Adrenal gland (tissue), 19 donors: ENCODE data around the gene FBXO46. TPM values are rescaled to one million over a fixed set of nuclear protein-coding genes. Genes with fewer than 3 reads are reported as not detected.

Experiments
- DNase-seq, 7 donors: peaks; one replicate each; pipeline ENCODE4 v3.0.0-alpha.2; 2019 to 2020
- H3K27ac ChIP-seq, 5 donors: fragments of 200-600 bp; sonication (generic) in 4 of 5; 1 replicate in 3 of 5; 2 replicates in 2 of 5; pipeline versions ENCODE4 v1.5.1 to v1.8.0; 2016 to 2020; ENCODE audit warnings: mild to moderate bottlenecking in 1 of 5
- H3K27me3 ChIP-seq: fragments of 200-600 bp; 2 replicates; pipeline ENCODE4 v1.8.0; 2021
- H3K36me3 ChIP-seq, 2 donors: fragments of 200-600 bp; replicated peaks in 1 of 2; 1 replicate in 1 of 2; 2 replicates in 1 of 2; pipeline versions ENCODE4 v1.5.1 to v1.8.0; 2018 to 2022
- H3K4me1 ChIP-seq, 2 donors: fragments of 200-600 bp; replicated peaks in 1 of 2; 1 replicate in 1 of 2; 2 replicates in 1 of 2; pipeline versions ENCODE4 v1.5.1 to v1.8.0; 2018 to 2021
- H3K4me3 ChIP-seq, 4 donors: fragments of 200-600 bp; sonication (generic) in 3 of 4; one replicate each; pipeline ENCODE4 v1.5.1; 2016 to 2018
- H3K9me3 ChIP-seq, 3 donors: fragments of 200-600 bp; sonication (generic) in 1 of 3; replicated peaks in 1 of 3; 1 replicate in 2 of 3; 2 replicates in 1 of 3; pipeline versions ENCODE4 v1.5.1 to v1.8.0; 2016 to 2021
- CTCF ChIP-seq, 6 experiments: fragments of 450-650 bp in 4 of 6; fragments of 200-600 bp in 2 of 6; sonication (generic) in 1 of 6; IDR thresholded peaks; 1 replicate in 5 of 6; 2 replicates in 1 of 6; pipeline versions ENCODE4 v1.5.1 to v1.8.0; 2016 to 2021; ENCODE audit warnings: antibody characterized with exemption in 6 of 6, mild to moderate bottlenecking in 2 of 6, moderate library complexity in 1 of 6
- POLR2A ChIP-seq, 2 donors: fragments of 450-650 bp; IDR thresholded peaks; one replicate each; pipeline ENCODE4 v1.6.1; 2017; ENCODE audit warnings: antibody characterized with exemption in 2 of 2, mild to moderate bottlenecking in 2 of 2, moderate library complexity in 1 of 2
- WGBS, 4 donors: extraction: QIAGEN DNeasy Blood & Tissue Kit in 2 of 4; methylation state at CpG; one replicate each; pipeline versions ENCODE4 v1.1.5 to v1.1.7; 2013 to 2017; 5-methylcytosine and 5-hydroxymethylcytosine counted together
- intact Hi-C, 2 donors: fragments of 100-400 bp; cut with DNase I; formaldehyde crosslinking; loops; one replicate each; pipeline versions ENCODE4 v1.14.1 to v1.15.0; 2022 to 2023
- long read RNA-seq, 10 donors: library from polyadenylated mRNA in 3 of 10; unstranded in 2 of 10; stranded (forward) in 1 of 10; transcript quantifications; one replicate each; pipeline ENCODE4 v2.0.0 and lab custom pipeline, GENCODE V29; 2021 to 2026
- polyA plus RNA-seq, 3 donors: library from polyadenylated mRNA; stranded (reverse); fragments of 200-250 nt in 2 of 3; fragments of 350-450 nt in 1 of 3; fragmentation: Illumina TruSeq in 1 of 3; extraction: RNeasy Lipid Tissue Mini Kit (QIAGEN cat#74804) in 1 of 3; gene quantifications; one replicate each; pipeline ENCODE4 v1.2.3, GENCODE V29; 2013 to 2014
- total RNA-seq, 9 donors: library from RNA; depleted of rRNA in 4 of 9; stranded (reverse); fragments of >200 nt in 4 of 9; fragments of 120-200 nt in 1 of 9; fragmentation: NEBNext Ultra II Directional in 1 of 9; extraction: Animal tissue kit (Norgen Biotek cat#: 25700) in 1 of 9; gene quantifications; one replicate each; pipeline versions ENCODE4 v1.1.0 to v1.2.4, GENCODE V29; 2013 to 2023
- donor health status: healthy with polysubstance abuse.
- donor health status: Bipolar disorder and iron deficiency.
- donor health status: DM: yes; HTN: yes; CAD: no.
- donor health status: DM: no; HTN: no; CAD: no.
- donor health status: DM: no; HTN: no; CAD: no.
- donor health status: DM: yes; HTN: yes; CAD: no.

Gene FBXO46
- total RNA-seq (10 to 100 TPM in 7 of 9 donors, 1 to 10 TPM in 2; 5.2 to 25.6 (median 11.6) TPM), polyA plus RNA-seq (10 to 100 TPM in 1 of 3 donors, 1 to 10 TPM in 2; 3.2 to 19.5 (median 9.1) TPM)
- long read RNA-seq, donor 1 = 0 reads
- long read RNA-seq, donor 2 = 0 reads
- long read RNA-seq, donor 3 = 0 reads
- long read RNA-seq, donor 4 = 0 reads
- long read RNA-seq, donor 5, transcript FBXO46-201 (2 exons, 3,001 nt) = major isoform, 16 of 24 reads
- long read RNA-seq, donor 5, partial matches to known transcripts = 0 of 24 reads
- long read RNA-seq, donor 5, other reads (novel, unspliced or antisense) = 8 of 24 reads
- long read RNA-seq, donor 6 = 0 reads
- long read RNA-seq, donor 7, partial matches to known transcripts = 0 of 1 reads
- long read RNA-seq, donor 7, other reads (novel, unspliced or antisense) = 0 of 1 reads
- long read RNA-seq, donor 8, partial matches to known transcripts = 8 of 8 reads
- long read RNA-seq, donor 8, other reads (novel, unspliced or antisense) = 0 of 8 reads
- long read RNA-seq, donor 9, partial matches to known transcripts = 5 of 9 reads
- long read RNA-seq, donor 9, other reads (novel, unspliced or antisense) = 0 of 9 reads
- long read RNA-seq, donor 10 = 0 reads

- Histone ChIP-seq H3K4me3 (peak within 1 kb of the TSS in 3 of 4 donors; percentile 58 to 92 (median 76)), H3K36me3 (no peaks in the 10 kb centered on the region), H3K27ac (peak within 1 kb of the TSS in 3 of 5 donors; percentile 44 to 69 (median 50)), H3K9me3 (no peaks in the 10 kb centered on the region), H3K27me3 (no peaks in the 10 kb centered on the region), H3K4me1 (peaks cover 4 to 22% of the 10 kb centered on the region in 2 donors)
- peak in 1 of 2 donors; percentile 72 for TF ChIP-seq POLR2A (IDR thresholded peaks at IDR 0.05)
- no peak for TF ChIP-seq CTCF (IDR thresholded peaks at IDR 0.05)
- WGBS, 4 donors = 0 to 1% (median 1%) methylated on average over 31 to 48 of the region's 48 CpGs
- peak; percentile 95 to 99 (median 98) for DNase-seq
- intact Hi-C loops = no loop called here
These were observed at the start of gene FBXO46 for GRCh38 chr19:45730368-45731288. TSS of gene FBXO46 (minus strand) at chr19:45730896. CDS start at chr19:45713495, 17,401 bp downstream.

- Histone ChIP-seq H3K4me3 (peak overlapping the region in 2 of 4 donors; percentile 1 to 61), H3K27ac (peak overlapping the region in 4 of 5 donors; percentile 35 to 96 (median 90)), H3K27me3 (no peaks in the 10 kb centered on the region), H3K9me3 (no peaks in the 10 kb centered on the region), H3K4me1 (peaks cover 35 to 41% of the 10 kb centered on the region in 2 donors), H3K36me3 (peaks cover 0 to 23% of the 10 kb centered on the region in 2 donors)
- TF ChIP-seq POLR2A (IDR thresholded peaks at IDR 0.05) (no peak), CTCF (IDR thresholded peaks at IDR 0.05) (no peak)
- WGBS, 4 donors = 17 to 57% (median 33%) methylated on average over 2 to 4 of the region's 4 CpGs
- intact Hi-C loops = no loop called here
- DNase-seq = peak in 1 of 7 donors; percentile 37
These were observed 49.4 kb upstream of the FBXO46 start for GRCh38 chr19:45780146-45780447.

GRCh38 chr19:45779231-45780145, 48.8 kb upstream of the FBXO46 start:
- WGBS, 4 donors = 13 to 35% (median 20%) methylated on average over 34 to 48 of the region's 48 CpGs
- intact Hi-C loops = no loop called here
- H3K36me3 ChIP-seq = peaks cover 0 to 29% of the 10 kb centered on the region in 2 donors
- H3K4me3 ChIP-seq = peak overlapping the region in 1 of 4 donors; percentile 61
- peak; percentile 92 to 97 (median 94) for DNase-seq
- peak overlapping the region in 4 of 5 donors; percentile 35 to 96 (median 90) for H3K27ac ChIP-seq
- no peaks in the 10 kb centered on the region for H3K27me3 ChIP-seq
- H3K4me1 ChIP-seq = peaks cover 35 to 41% of the 10 kb centered on the region in 2 donors
- peak in 5 of 6 experiments; percentile 49 to 72 (median 56) for TF ChIP-seq CTCF (IDR thresholded peaks at IDR 0.05)
- TF ChIP-seq POLR2A (IDR thresholded peaks at IDR 0.05) = peak in 1 of 2 donors; percentile 6
- no peaks in the 10 kb centered on the region for H3K9me3 ChIP-seq
